Lower leg skin (tissue), 3 donors: Measurements from ENCODE around the gene EIF3F.

Source experiments
- POLR2A ChIP-seq, 2 donors: fragments of 450-650 bp; IDR thresholded peaks; one replicate each; pipeline ENCODE4 v1.6.1; 2016 to 2017; ENCODE audit warnings: antibody characterized with exemption in 2 of 2, mild to moderate bottlenecking in 1 of 2, moderate library complexity in 1 of 2
- TF ChIP-seq, protein P1 (sequence below), 3 donors: fragments of 450-650 bp; IDR thresholded peaks; one replicate each; pipeline ENCODE4 v1.5.1; 2016; ENCODE audit warnings: antibody characterized with exemption in 3 of 3, mild to moderate bottlenecking in 3 of 3, moderate library complexity in 2 of 3

DNA sequence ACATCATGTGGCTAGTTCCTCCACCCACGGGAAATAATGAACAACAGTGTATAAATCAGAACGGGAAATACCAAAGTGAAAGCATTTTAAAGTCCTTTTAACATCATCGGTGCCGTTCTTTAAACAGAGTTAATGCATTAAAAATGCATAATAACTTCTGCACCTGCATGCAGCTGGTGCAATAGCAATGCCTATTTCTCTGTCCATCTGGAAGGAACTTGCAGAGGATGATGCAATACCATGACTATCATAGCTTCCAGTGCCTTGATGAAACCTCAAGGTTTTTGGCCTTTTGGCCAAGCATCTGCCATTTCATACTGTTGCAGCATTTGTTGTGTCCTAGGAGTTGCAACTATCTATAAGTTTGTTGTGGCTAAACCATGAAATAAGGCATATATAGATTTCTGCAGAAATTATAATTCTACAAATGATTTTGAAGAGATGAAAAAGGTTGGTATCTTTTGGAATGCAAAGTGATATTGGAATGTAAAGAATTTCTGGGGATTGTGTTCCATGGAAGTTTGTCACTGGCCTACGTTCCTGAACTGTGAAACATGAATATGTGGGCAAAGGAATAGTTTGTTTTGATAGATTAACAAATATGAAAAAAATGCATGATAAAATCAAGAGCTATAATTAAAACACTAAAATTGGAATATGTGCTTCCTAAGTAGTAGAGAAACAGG lies 9.8 kb upstream of the EIF3F start:
- TF ChIP-seq, protein P1, sequence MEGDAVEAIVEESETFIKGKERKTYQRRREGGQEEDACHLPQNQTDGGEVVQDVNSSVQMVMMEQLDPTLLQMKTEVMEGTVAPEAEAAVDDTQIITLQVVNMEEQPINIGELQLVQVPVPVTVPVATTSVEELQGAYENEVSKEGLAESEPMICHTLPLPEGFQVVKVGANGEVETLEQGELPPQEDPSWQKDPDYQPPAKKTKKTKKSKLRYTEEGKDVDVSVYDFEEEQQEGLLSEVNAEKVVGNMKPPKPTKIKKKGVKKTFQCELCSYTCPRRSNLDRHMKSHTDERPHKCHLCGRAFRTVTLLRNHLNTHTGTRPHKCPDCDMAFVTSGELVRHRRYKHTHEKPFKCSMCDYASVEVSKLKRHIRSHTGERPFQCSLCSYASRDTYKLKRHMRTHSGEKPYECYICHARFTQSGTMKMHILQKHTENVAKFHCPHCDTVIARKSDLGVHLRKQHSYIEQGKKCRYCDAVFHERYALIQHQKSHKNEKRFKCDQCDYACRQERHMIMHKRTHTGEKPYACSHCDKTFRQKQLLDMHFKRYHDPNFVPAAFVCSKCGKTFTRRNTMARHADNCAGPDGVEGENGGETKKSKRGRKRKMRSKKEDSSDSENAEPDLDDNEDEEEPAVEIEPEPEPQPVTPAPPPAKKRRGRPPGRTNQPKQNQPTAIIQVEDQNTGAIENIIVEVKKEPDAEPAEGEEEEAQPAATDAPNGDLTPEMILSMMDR (IDR thresholded peaks at IDR 0.05), result no peak
- TF ChIP-seq POLR2A (IDR thresholded peaks at IDR 0.05), result no peak
